HEK293 (cell line): ENCODE measurements around the gene ACOX2.

Experiments
- CTCF ChIA-PET: fragments of 350-600 bp; formaldehyde crosslinking; extraction: SDS; loops from one replicate; lab custom pipeline; 2021; ENCODE audit warnings: antibody characterized with exemption; lab: Yijun Ruan, JAX
- POLR2A ChIA-PET: fragments of 300-600 bp; formaldehyde crosslinking; extraction: SDS; loops from one replicate; lab custom pipeline; 2020; ENCODE audit warnings: antibody characterized with exemption, inconsistent platforms; lab: Yijun Ruan, JAX
- H3K27ac ChIP-seq: fragments of 200-500 bp; sonication (Bioruptor generic); 2 replicates; pipeline ENCODE4 v1.5.1; 2014; ENCODE audit warnings: low read depth, low read length, control low read depth, inconsistent platforms; ENCODE audit errors: extremely low read depth
- H3K36me3 ChIP-seq, 2 experiments: fragments of 200-500 bp in 1 of 2; sonication (Bioruptor generic) in 1 of 2; 1 replicate in 1 of 2; 2 replicates in 1 of 2; pipeline ENCODE4 v1.5.1; 2014 to 2017; ENCODE audit warnings: inconsistent platforms in 2 of 2, low read length in 2 of 2; ENCODE audit not compliant: control insufficient read depth in 2 of 2, insufficient read depth in 1 of 2
- H3K4me1 ChIP-seq: fragments of 200-500 bp; sonication (Bioruptor generic); 2 replicates; pipeline ENCODE4 v1.5.1; 2014; ENCODE audit warnings: mild to moderate bottlenecking, low read length, inconsistent platforms; ENCODE audit not compliant: control insufficient read depth, insufficient read depth
- H3K4me3 ChIP-seq: 2 replicates; pipeline ENCODE4 v1.5.1; 2011; ENCODE audit warnings: low read depth, mild to moderate bottlenecking, control low read depth, low read length, moderate library complexity
- H3K9me3 ChIP-seq: fragments of 200-500 bp; sonication (Bioruptor generic); 2 replicates; pipeline ENCODE4 v1.5.1; 2014; ENCODE audit warnings: low read depth, low read length, inconsistent platforms; ENCODE audit not compliant: control insufficient read depth, insufficient read depth
- EGR2 ChIP-seq: fragments of 450-650 bp; formaldehyde crosslinking; IDR thresholded peaks from 2 replicates; pipeline ENCODE4 v1.5.1; 2016; ENCODE audit warnings: low read depth, missing biosample characterization, missing genetic modification characterization
- FEZF1 ChIP-seq: fragments of 450-650 bp; formaldehyde crosslinking; IDR thresholded peaks from 2 replicates; pipeline ENCODE4 v1.5.1; 2016; ENCODE audit warnings: missing biosample characterization, missing genetic modification characterization
- IKZF3 ChIP-seq: fragments of 450-650 bp; IDR thresholded peaks from 2 replicates; pipeline ENCODE4 v1.5.0; 2018; ENCODE audit warnings: missing biosample characterization, mild to moderate bottlenecking, missing genetic modification characterization, moderate library complexity
- KLF8 ChIP-seq: fragments of 450-650 bp; formaldehyde crosslinking; IDR thresholded peaks from 2 replicates; pipeline ENCODE4 v1.5.1; 2016; ENCODE audit warnings: missing biosample characterization, missing genetic modification characterization
- KLF9 ChIP-seq: fragments of 450-650 bp; formaldehyde crosslinking; IDR thresholded peaks from 2 replicates; pipeline ENCODE4 v1.5.1; 2016; ENCODE audit warnings: missing biosample characterization, missing genetic modification characterization, low read depth
- PRDM1 ChIP-seq: fragments of 450-650 bp; formaldehyde crosslinking; IDR thresholded peaks from 2 replicates; pipeline ENCODE4; 2016; ENCODE audit warnings: missing biosample characterization, missing genetic modification characterization
- PRDM6 ChIP-seq: fragments of 450-650 bp; formaldehyde crosslinking; IDR thresholded peaks from 2 replicates; pipeline ENCODE4 v1.5.1; 2017; ENCODE audit warnings: missing biosample characterization, missing genetic modification characterization
- WT1 ChIP-seq: fragments of 450-650 bp; formaldehyde crosslinking; IDR thresholded peaks from 2 replicates; pipeline ENCODE4 v1.5.1; 2016; ENCODE audit warnings: missing biosample characterization, missing genetic modification characterization
- ZIC2 ChIP-seq: fragments of 450-650 bp; formaldehyde crosslinking; IDR thresholded peaks from 2 replicates; pipeline ENCODE4 v1.5.1; 2016; ENCODE audit warnings: missing biosample characterization, missing genetic modification characterization
- ZNF133 ChIP-seq: fragments of 450-650 bp; formaldehyde crosslinking; IDR thresholded peaks from 2 replicates; pipeline ENCODE4 v1.5.1; 2016; ENCODE audit warnings: missing biosample characterization, missing genetic modification characterization
- ZNF138 ChIP-seq: fragments of 450-650 bp; formaldehyde crosslinking; IDR thresholded peaks from 2 replicates; pipeline ENCODE4 v1.5.1; 2016; ENCODE audit warnings: missing biosample characterization, missing genetic modification characterization, borderline replicate concordance
- ZNF169 ChIP-seq: fragments of 450-650 bp; formaldehyde crosslinking; IDR thresholded peaks from 2 replicates; pipeline ENCODE4 v1.5.1; 2016; ENCODE audit warnings: missing biosample characterization, missing genetic modification characterization
- ZNF174 ChIP-seq: fragments of 450-650 bp; formaldehyde crosslinking; IDR thresholded peaks from 2 replicates; pipeline ENCODE4 v1.5.0; 2017; ENCODE audit warnings: missing biosample characterization, mild to moderate bottlenecking, missing genetic modification characterization
- ZNF19 ChIP-seq: fragments of 450-650 bp; formaldehyde crosslinking; IDR thresholded peaks from 2 replicates; pipeline ENCODE4; 2016; ENCODE audit warnings: missing biosample characterization, missing genetic modification characterization, low read depth
- ZNF202 ChIP-seq: fragments of 450-650 bp; formaldehyde crosslinking; IDR thresholded peaks from 2 replicates; pipeline ENCODE4 v1.5.1; 2016; ENCODE audit warnings: missing biosample characterization, missing genetic modification characterization, borderline replicate concordance
- ZNF23 ChIP-seq: fragments of 450-650 bp; formaldehyde crosslinking; IDR thresholded peaks from 2 replicates; pipeline ENCODE4 v1.5.1; 2016; ENCODE audit warnings: missing biosample characterization, missing genetic modification characterization, borderline replicate concordance
- ZNF239 ChIP-seq: fragments of 450-650 bp; formaldehyde crosslinking; IDR thresholded peaks from 2 replicates; pipeline ENCODE4 v1.5.1; 2016; ENCODE audit warnings: missing biosample characterization, missing genetic modification characterization
- ZNF26 ChIP-seq: fragments of 450-650 bp; formaldehyde crosslinking; IDR thresholded peaks from 2 replicates; pipeline ENCODE4 v1.5.1; 2016; ENCODE audit warnings: missing biosample characterization, missing genetic modification characterization
- ZNF354C ChIP-seq: fragments of 450-650 bp; formaldehyde crosslinking; IDR thresholded peaks from 2 replicates; pipeline ENCODE4 v1.5.1; 2016; ENCODE audit warnings: missing biosample characterization, missing genetic modification characterization, low read depth, borderline replicate concordance
- ZNF404 ChIP-seq: fragments of 450-650 bp; formaldehyde crosslinking; IDR thresholded peaks from 2 replicates; pipeline ENCODE4 v1.5.1; 2017; ENCODE audit warnings: missing biosample characterization, missing genetic modification characterization
- ZNF433 ChIP-seq: fragments of 450-650 bp; formaldehyde crosslinking; IDR thresholded peaks from 2 replicates; pipeline ENCODE4 v1.5.1; 2016; ENCODE audit warnings: missing biosample characterization, missing genetic modification characterization, low read depth
- ZNF544 ChIP-seq: fragments of 450-650 bp; formaldehyde crosslinking; IDR thresholded peaks from 2 replicates; pipeline ENCODE4 v1.5.0; 2017; ENCODE audit warnings: missing biosample characterization, missing genetic modification characterization
- ZNF558 ChIP-seq: fragments of 450-650 bp; formaldehyde crosslinking; IDR thresholded peaks from 2 replicates; pipeline ENCODE4 v1.5.1; 2016; ENCODE audit warnings: missing biosample characterization, missing genetic modification characterization
- ZNF623 ChIP-seq: fragments of 450-650 bp; formaldehyde crosslinking; IDR thresholded peaks from 2 replicates; pipeline ENCODE4 v1.5.1; 2016; ENCODE audit warnings: missing biosample characterization, missing genetic modification characterization
- ZNF645 ChIP-seq: fragments of 450-650 bp; formaldehyde crosslinking; IDR thresholded peaks from 2 replicates; pipeline ENCODE4; 2016; ENCODE audit warnings: missing biosample characterization, missing genetic modification characterization
- ZNF654 ChIP-seq: fragments of 450-650 bp; formaldehyde crosslinking; IDR thresholded peaks from 2 replicates; pipeline ENCODE4 v1.5.1; 2016; ENCODE audit warnings: low read depth, missing biosample characterization, missing genetic modification characterization
- ZNF670 ChIP-seq: fragments of 450-650 bp; formaldehyde crosslinking; IDR thresholded peaks from 2 replicates; pipeline ENCODE4 v1.5.1; 2016; ENCODE audit warnings: missing biosample characterization, missing genetic modification characterization, low read depth
- ZNF830 ChIP-seq: fragments of 450-650 bp; IDR thresholded peaks from 2 replicates; pipeline ENCODE4 v1.5.0; 2018; ENCODE audit warnings: missing biosample characterization, missing genetic modification characterization, low read depth, mild to moderate bottlenecking, moderate library complexity
- ZSCAN23 ChIP-seq: fragments of 450-650 bp; formaldehyde crosslinking; IDR thresholded peaks from 2 replicates; pipeline ENCODE4 v1.5.1; 2016; ENCODE audit warnings: missing biosample characterization, missing genetic modification characterization

ACOX2 gene

GRCh38 chr3:58563386-58564035, 26.5 kb upstream of the ACOX2 start:
- Histone ChIP-seq H3K9me3 (no peaks in the 10 kb centered on the region), H3K27ac (no peak overlapping the region), H3K36me3 (no peaks in the 10 kb centered on the region), H3K4me1 (no peaks in the 10 kb centered on the region), H3K4me3 (no peak overlapping the region)
- TF ChIP-seq ZNF19 (tag by site-specific recombination), result no peak
- no peak for TF ChIP-seq ZNF239 (tag by site-specific recombination)
- TF ChIP-seq ZNF645 (tag by site-specific recombination), result no peak
- TF ChIP-seq ZNF433 (tag by site-specific recombination), result no peak
- TF ChIP-seq ZNF202 (tag by site-specific recombination), result no peak
- TF ChIP-seq ZNF830, result no peak
- TF ChIP-seq KLF9, result no peak
- TF ChIP-seq EGR2 (tag by site-specific recombination), result no peak
- TF ChIP-seq IKZF3 (tag by site-specific recombination), result no peak
- no peak for TF ChIP-seq ZIC2 (tag by site-specific recombination)
- TF ChIP-seq ZNF169 (tag by site-specific recombination), result no peak
- no peak for TF ChIP-seq ZNF404 (tag by site-specific recombination)
- ChIA-PET POLR2A (no interaction called here), CTCF (no interaction called here)

- TF ChIP-seq ZNF174 (tag by site-specific recombination) (no peak), FEZF1 (tag by site-specific recombination) (no peak), ZNF23 (no peak), ZNF354C (tag by site-specific recombination) (no peak), ZNF670 (no peak), ZNF623 (tag by site-specific recombination) (no peak), ZNF544 (no peak), ZNF558 (tag by site-specific recombination) (no peak), KLF8 (tag by site-specific recombination) (no peak)
- TF ChIP-seq, all 188 proteins: peak for 0
- POLR2A ChIA-PET, result no interaction called here
- no peaks in the 10 kb centered on the region for H3K36me3 ChIP-seq
- CTCF ChIA-PET, result no interaction called here
- no peaks in the 10 kb centered on the region for H3K4me1 ChIP-seq
- no peak overlapping the region for H3K4me3 ChIP-seq
- no peaks in the 10 kb centered on the region for H3K9me3 ChIP-seq
- H3K27ac ChIP-seq, result no peak overlapping the region
These were observed 25.5 kb upstream of the ACOX2 start for GRCh38 chr3:58562498-58562897.

- POLR2A ChIA-PET, result interaction anchor here (0.6 to 0.7 kb wide), 2 partner anchors 69 to 253 kb away, joined by 4 read pairs; no protein-coding TSS in a partner anchor
- CTCF ChIA-PET, result interaction anchor here (0.6 to 6.1 kb wide), 16 partner anchors 9 to 1542 kb away, joined by 3 to 43 read pairs (median 3); no protein-coding TSS in a partner anchor
These were observed 23.9 kb upstream of the ACOX2 start for GRCh38 chr3:58560771-58561311.

More at GRCh38 chr3:58560771-58561311, 23.9 kb upstream of the ACOX2 start:
- H3K4me1 ChIP-seq, result no peaks in the 10 kb centered on the region
- no peaks in the 10 kb centered on the region for H3K9me3 ChIP-seq
- TF ChIP-seq PRDM6 (tag by site-specific recombination) (no peak), ZNF26 (tag by site-specific recombination) (no peak), ZNF654 (tag by site-specific recombination) (peak; percentile 31; the same call in 1 of the 2 replicates), WT1 (no peak), ZNF138 (tag by site-specific recombination) (no peak), ZSCAN23 (tag by site-specific recombination) (no peak), PRDM1 (tag by site-specific recombination) (no peak), ZNF133 (tag by site-specific recombination) (no peak)
- no peak overlapping the region for H3K27ac ChIP-seq
- H3K36me3 ChIP-seq, result no peaks in the 10 kb centered on the region
- no peak overlapping the region for H3K4me3 ChIP-seq
